Measurements from ENCODE around the gene KRTAP1-1. TPM values are rescaled to one million over a fixed set of nuclear protein-coding genes. Genes with fewer than 3 reads are reported as not detected.
"Not testable (repeated sequence)": the region's sequence is repeated elsewhere in the genome, so short reads cannot be mapped to it uniquely, and the experiment has no call there.

Gene KRTAP1-1
- total RNA-seq, 1 donor from 2014 or later, result not detected

GRCh38 chr17:41002814-41003213 lies 38.4 kb downstream of the KRTAP1-1 start:
- Mint-ChIP-seq H3K9me3 (no peaks in the 10 kb centered on the region), H3K27ac (ENCODE audit: unreplicated experiment) (no peak overlapping the region), H3K4me3 (no peak overlapping the region), H3K36me3 (ENCODE audit: low read depth) (no peaks in the 10 kb centered on the region), H3K27me3 (ENCODE audit: low read depth) (peaks cover 6% of the 10 kb centered on the region), H3K4me1 (no peaks in the 10 kb centered on the region)
- DNase-seq (ENCODE audit: low read depth, low spot score), result no peak
- TF ChIP-seq CTCF (conservative IDR thresholded peaks at IDR 0.05), result no peak

GRCh38 chr17:41001795-41002194 lies 39.5 kb downstream of the KRTAP1-1 start:
- Mint-ChIP-seq H3K27me3 (ENCODE audit: low read depth) (peaks cover 14% of the 10 kb centered on the region), H3K4me3 (no peak overlapping the region), H3K36me3 (ENCODE audit: low read depth) (no peaks in the 10 kb centered on the region), H3K27ac (ENCODE audit: unreplicated experiment) (no peak overlapping the region), H3K4me1 (no peaks in the 10 kb centered on the region), H3K9me3 (no peaks in the 10 kb centered on the region)
- DNase-seq (ENCODE audit: low read depth, low spot score), result no peak
- TF ChIP-seq CTCF (conservative IDR thresholded peaks at IDR 0.05), result no peak

GRCh38 chr17:40999563-40999962 lies 41.7 kb downstream of the KRTAP1-1 start, which contains the start of gene KRTAP3-2:
Gene KRTAP3-2, minus strand, starts transcription at chr17:40999906. Its CDS starts 53 bp downstream, at chr17:40999853.
- DNase-seq (ENCODE audit: low read depth, low spot score); H3K36me3 Mint-ChIP-seq (ENCODE audit: low read depth); H3K27ac Mint-ChIP-seq (ENCODE audit: unreplicated experiment); H3K9me3 Mint-ChIP-seq; H3K4me3 Mint-ChIP-seq; H3K4me1 Mint-ChIP-seq: not testable (repeated sequence)
- peaks cover 18% of the 10 kb centered on the region for H3K27me3 Mint-ChIP-seq (ENCODE audit: low read depth)

- Mint-ChIP-seq H3K36me3 (ENCODE audit: low read depth) (no peaks in the 10 kb centered on the region), H3K9me3 (no peaks in the 10 kb centered on the region), H3K27me3 (ENCODE audit: low read depth) (peaks cover 15% of the 10 kb centered on the region), H3K4me1 (peaks cover 4% of the 10 kb centered on the region), H3K27ac (ENCODE audit: unreplicated experiment) (no peak overlapping the region), H3K4me3 (no peak overlapping the region)
- DNase-seq (ENCODE audit: low read depth, low spot score), result no peak
- TF ChIP-seq CTCF (conservative IDR thresholded peaks at IDR 0.05), result no peak
Observed at GRCh38 chr17:40997361-40997760, 43.9 kb downstream of the KRTAP1-1 start.

- DNase-seq (ENCODE audit: low read depth, low spot score), result no peak
- Mint-ChIP-seq H3K4me1 (peaks cover 6% of the 10 kb centered on the region), H3K4me3 (no peak overlapping the region), H3K36me3 (ENCODE audit: low read depth) (no peaks in the 10 kb centered on the region), H3K9me3 (no peaks in the 10 kb centered on the region), H3K27me3 (ENCODE audit: low read depth) (peaks cover 15% of the 10 kb centered on the region), H3K27ac (ENCODE audit: unreplicated experiment) (no peak overlapping the region)
- no peak for TF ChIP-seq CTCF (conservative IDR thresholded peaks at IDR 0.05)
Observed at GRCh38 chr17:40996829-40997228, 44.4 kb downstream of the KRTAP1-1 start.

GRCh38 chr17:40995116-40995515 lies 46.1 kb downstream of the KRTAP1-1 start:
- H3K9me3 Mint-ChIP-seq, result no peaks in the 10 kb centered on the region
- no peak for TF ChIP-seq CTCF (conservative IDR thresholded peaks at IDR 0.05)
- no peaks in the 10 kb centered on the region for H3K36me3 Mint-ChIP-seq (ENCODE audit: low read depth)
- H3K27me3 Mint-ChIP-seq (ENCODE audit: low read depth), result peaks cover 15% of the 10 kb centered on the region
- no peak for DNase-seq (ENCODE audit: low read depth, low spot score)
- H3K4me3 Mint-ChIP-seq, result no peak overlapping the region
- H3K27ac Mint-ChIP-seq (ENCODE audit: unreplicated experiment), result no peak overlapping the region
- peaks cover 6% of the 10 kb centered on the region for H3K4me1 Mint-ChIP-seq

All from neural crest cell (in vitro differentiated cells).